Suprapubic skin (tissue), 4 donors: ENCODE measurements around the gene SAMD4A.

ENCODE experiments used
- EP300 ChIP-seq: sonication (generic); formaldehyde crosslinking; IDR thresholded peaks from one replicate; pipeline ENCODE4 v1.6.1; 2017; ENCODE audit warnings: antibody characterized with exemption
- POLR2A ChIP-seq, 2 donors: fragments of 450-650 bp; IDR thresholded peaks; one replicate each; pipeline ENCODE4 v1.6.1; 2017; ENCODE audit warnings: antibody characterized with exemption in 2 of 2, mild to moderate bottlenecking in 2 of 2, moderate library complexity in 2 of 2
- POLR2AphosphoS5 ChIP-seq, 3 donors: sonication (generic); formaldehyde crosslinking; IDR thresholded peaks; one replicate each; pipeline ENCODE4 v1.6.1; 2017; ENCODE audit warnings: antibody characterized with exemption in 3 of 3
- TF ChIP-seq, protein P1 (sequence below), 2 donors: fragments of 200-600 bp in 1 of 2; fragments of 450-650 bp in 1 of 2; sonication (generic) in 1 of 2; IDR thresholded peaks; one replicate each; pipeline ENCODE4 v1.5.1; 2016 to 2019; ENCODE audit warnings: antibody characterized with exemption in 2 of 2, mild to moderate bottlenecking in 1 of 2, moderate library complexity in 1 of 2

DNA sequence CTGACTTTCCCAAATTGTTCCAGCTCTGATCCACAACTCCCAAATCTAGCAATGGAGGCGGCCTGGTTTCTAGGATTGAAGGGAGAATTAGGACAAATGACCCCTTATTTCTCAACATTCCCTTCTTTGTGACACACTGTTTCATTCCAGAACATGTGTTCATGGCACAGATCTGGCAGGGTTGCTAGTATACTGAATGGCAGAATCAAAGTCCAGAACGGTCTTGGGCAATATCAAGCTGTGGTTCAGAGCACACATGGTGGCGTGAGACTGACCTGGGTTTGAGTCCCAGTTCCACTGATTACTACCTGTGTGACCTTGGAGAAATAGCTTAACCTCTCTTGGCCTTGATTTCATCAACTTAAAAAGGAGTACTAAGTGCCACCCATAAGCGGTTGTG, 152.5 kb downstream of the SAMD4A start:
- TF ChIP-seq, protein P1, sequence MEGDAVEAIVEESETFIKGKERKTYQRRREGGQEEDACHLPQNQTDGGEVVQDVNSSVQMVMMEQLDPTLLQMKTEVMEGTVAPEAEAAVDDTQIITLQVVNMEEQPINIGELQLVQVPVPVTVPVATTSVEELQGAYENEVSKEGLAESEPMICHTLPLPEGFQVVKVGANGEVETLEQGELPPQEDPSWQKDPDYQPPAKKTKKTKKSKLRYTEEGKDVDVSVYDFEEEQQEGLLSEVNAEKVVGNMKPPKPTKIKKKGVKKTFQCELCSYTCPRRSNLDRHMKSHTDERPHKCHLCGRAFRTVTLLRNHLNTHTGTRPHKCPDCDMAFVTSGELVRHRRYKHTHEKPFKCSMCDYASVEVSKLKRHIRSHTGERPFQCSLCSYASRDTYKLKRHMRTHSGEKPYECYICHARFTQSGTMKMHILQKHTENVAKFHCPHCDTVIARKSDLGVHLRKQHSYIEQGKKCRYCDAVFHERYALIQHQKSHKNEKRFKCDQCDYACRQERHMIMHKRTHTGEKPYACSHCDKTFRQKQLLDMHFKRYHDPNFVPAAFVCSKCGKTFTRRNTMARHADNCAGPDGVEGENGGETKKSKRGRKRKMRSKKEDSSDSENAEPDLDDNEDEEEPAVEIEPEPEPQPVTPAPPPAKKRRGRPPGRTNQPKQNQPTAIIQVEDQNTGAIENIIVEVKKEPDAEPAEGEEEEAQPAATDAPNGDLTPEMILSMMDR (IDR thresholded peaks at IDR 0.05): no peak
- TF ChIP-seq POLR2A (IDR thresholded peaks at IDR 0.05) (no peak), POLR2AphosphoS5 (IDR thresholded peaks at IDR 0.05) (no peak), EP300 (no peak)
